Astrocyte of the cerebellum (primary cell): Measurements from ENCODE around the gene DOCK4.

Source experiments
- DNase-seq: peaks from one replicate; pipeline ENCODE4 v3.0.0-alpha.2; 2011; ENCODE audit warnings: low read depth
- H3K4me3 ChIP-seq: 2 replicates; pipeline ENCODE4 v1.5.1; 2011; ENCODE audit warnings: mild to moderate bottlenecking, low read depth, low read length, moderate library complexity
- CTCF ChIP-seq: IDR thresholded peaks from 2 replicates; pipeline ENCODE4 v1.5.1; 2012; ENCODE audit warnings: low read length, low read depth, moderate library complexity, mild to moderate bottlenecking; ENCODE audit errors: missing control alignments
- in situ Hi-C: cut with HindIII; loops from 2 replicates; pipeline ENCODE4 v1.10.0; 2017; ENCODE audit warnings: low sequenced_read_pairs

The DOCK4 gene

GRCh38 chr7:111980725-111981124 lies 225.5 kb downstream of the DOCK4 start:
- no peak for TF ChIP-seq CTCF
- in situ Hi-C loops, result no loop called here
- DNase-seq, result no peak
- no peak overlapping the region for H3K4me3 ChIP-seq

DNA sequence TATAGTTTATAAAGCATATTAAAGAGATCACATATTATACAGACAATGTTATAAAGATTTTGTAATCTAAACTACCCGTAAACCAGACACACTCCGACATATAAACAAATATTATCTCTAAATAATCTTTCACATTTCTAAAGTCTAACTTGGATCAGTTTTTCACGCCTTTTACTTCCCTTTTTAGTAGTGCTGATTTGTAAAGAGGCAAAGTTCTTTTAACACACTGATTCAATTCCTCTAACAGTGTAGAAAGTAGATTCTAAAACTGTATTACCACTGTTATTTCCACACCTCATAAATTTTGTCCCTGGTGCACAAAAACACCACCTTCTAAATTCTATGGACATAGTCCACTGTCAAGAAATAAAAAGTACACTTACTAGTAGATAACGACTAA lies 230.9 kb downstream of the DOCK4 start:
- DNase-seq, result no peak
- no peak overlapping the region for H3K4me3 ChIP-seq
- TF ChIP-seq CTCF, result no peak
- in situ Hi-C loops, result no loop called here

DNA sequence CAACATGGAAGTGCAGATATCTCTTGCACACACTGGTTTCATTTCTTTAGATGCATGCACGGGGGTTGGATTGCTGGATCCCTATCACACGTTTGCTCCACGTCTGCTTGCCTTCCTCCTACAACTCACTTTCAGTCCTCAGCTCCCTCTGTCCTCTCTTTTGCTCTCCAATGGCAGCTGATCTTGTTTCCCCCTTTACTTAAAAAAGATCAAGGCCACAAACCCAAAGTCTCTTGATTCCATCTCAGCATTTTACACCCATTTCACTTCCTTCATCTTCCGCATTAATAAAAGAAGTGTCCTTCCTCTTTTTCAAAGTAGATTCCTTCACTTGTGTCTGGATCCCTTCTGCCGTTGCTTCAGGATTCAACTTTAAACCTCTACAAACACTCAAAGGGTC lies 245.2 kb downstream of the DOCK4 start:
- no peak for DNase-seq
- TF ChIP-seq CTCF, result no peak
- in situ Hi-C loops, result no loop called here
- no peak overlapping the region for H3K4me3 ChIP-seq

DNA sequence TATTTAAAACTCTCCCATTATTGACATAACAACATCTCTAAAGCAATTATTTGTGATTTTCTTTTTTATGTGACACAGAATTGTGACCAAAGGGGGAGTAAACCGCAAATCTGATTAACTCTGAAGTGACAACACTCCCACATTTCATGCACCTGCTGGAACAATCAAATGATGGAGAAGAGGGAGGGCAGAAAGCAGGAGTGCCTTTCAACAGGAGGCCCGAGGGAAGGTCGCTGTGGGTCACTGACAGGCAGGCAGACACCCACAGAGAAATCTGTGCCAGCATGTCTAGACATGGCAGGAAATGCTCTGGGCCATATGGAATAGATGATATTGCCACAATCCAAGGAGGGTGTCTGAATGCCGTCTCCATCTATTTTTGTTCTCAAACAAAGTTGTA lies 247.3 kb downstream of the DOCK4 start:
- in situ Hi-C loops, result no loop called here
- no peak for DNase-seq
- no peak for TF ChIP-seq CTCF
- no peak overlapping the region for H3K4me3 ChIP-seq

DNA sequence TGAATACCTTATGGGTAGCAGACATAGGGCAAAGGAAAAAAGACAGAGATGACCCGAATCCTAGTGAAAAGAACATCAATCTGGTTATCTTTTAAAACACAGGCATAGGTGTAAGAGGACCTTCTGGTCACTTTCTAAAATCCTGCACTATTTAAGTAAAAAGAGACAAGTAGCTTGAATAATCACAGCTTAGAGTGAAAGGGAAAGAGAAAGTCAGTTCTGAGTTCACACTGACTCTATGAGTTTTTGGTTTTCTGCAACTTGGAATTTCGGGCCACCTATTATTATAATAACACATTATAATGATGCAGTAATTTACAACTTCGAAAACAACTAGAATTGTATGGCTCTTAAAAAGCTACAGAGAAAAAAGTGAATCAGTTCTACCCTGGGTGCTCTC lies 247.8 kb downstream of the DOCK4 start:
- TF ChIP-seq CTCF, result no peak
- in situ Hi-C loops, result no loop called here
- no peak overlapping the region for H3K4me3 ChIP-seq
- DNase-seq, result no peak

GRCh38 chr7:111955616-111956015 lies 250.6 kb downstream of the DOCK4 start:
- in situ Hi-C loops, result no loop called here
- TF ChIP-seq CTCF, result no peak
- no peak for DNase-seq
- no peak overlapping the region for H3K4me3 ChIP-seq

DNA sequence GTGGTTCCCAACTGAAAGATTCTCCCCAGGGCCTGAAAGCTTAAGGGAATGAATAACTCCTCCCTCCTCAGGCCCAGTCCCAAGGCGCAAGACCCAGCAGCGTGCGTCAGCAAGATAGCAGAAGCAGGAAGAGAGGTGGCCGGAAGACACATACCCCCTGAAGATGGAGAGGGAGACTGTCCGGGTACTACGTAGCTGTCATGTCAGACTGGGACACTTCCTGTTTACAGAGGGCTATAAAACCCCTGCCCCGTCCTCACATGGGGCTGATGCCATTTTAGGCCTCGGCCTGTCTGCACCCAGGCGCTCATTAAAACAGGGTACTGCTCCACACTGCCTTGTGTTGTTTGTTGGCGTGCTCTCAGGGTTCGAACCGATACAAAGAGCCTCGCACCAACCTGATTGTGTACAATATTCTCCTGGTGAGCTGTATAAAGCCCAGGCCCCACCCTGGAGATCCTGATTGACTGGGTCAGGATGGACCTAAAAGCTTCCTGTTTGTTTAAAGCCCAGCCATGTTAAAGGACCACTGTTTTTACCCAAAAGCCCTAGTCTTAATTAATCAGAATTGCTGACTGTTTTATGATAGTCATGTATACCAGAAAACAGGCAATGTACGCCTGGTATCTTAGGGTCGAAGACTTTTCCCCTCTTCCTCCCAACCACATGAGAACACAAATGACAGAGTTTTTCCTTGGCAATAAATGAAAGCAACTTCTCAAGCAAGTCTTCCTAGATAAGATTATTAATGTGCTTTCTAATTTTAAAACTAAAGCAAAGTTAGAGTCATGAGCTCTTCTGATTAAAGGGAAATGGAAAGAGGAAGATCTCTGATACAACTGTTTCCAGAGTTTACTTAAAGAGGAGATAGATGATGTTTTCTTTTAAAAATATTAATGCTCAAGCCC lies 251.5 kb downstream of the DOCK4 start:
- in situ Hi-C loops, result no loop called here
- TF ChIP-seq CTCF, result no peak
- H3K4me3 ChIP-seq, result no peak overlapping the region
- DNase-seq, result no peak
